ENCODE data around the gene TRAPPC11. TPM values are rescaled to one million over a fixed set of nuclear protein-coding genes. Genes with fewer than 3 reads are reported as not detected.

The TRAPPC11 gene
- total and polyA plus RNA-seq, 2 of the 13 experiments (the other 11 are each of a cell fraction or from before 2014, with no cell fraction given) = 18.0 to 23.2 TPM

DNA sequence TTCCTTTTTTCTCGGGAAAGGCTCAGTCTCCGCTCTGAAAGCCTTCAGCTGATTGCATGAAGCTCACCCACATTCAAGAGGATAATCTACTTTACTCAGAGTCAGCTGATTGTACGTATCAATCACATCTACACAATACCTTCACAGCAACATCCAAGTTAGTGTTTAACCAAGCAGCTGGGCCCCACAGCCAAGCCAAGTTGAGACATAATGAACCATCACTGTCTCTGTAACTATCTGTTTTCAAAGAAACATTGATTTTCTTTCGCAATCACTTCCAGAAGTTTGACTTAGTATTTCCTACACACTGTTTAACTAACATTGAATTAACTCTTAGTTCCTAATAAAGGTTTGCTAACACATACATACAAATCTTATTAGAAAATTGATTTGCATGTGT lies 40.4 kb upstream of the TRAPPC11 start (continued):
- TF ChIP-seq ZFP90 (CRISPR knock-in tag; IDR thresholded peaks at IDR 0.05; ENCODE audit: borderline replicate concordance) (no peak), DR1 (CRISPR knock-in tag; IDR thresholded peaks at IDR 0.05) (no peak), DNMT3B (CRISPR knock-in tag; conservative IDR thresholded peaks at IDR 0.05) (no peak), NFYC (CRISPR knock-in tag; IDR thresholded peaks at IDR 0.05) (no peak), ZNF383 (CRISPR knock-in tag; IDR thresholded peaks at IDR 0.05; ENCODE audit: borderline replicate concordance) (no peak), GPN1 (CRISPR knock-in tag; IDR thresholded peaks at IDR 0.05; ENCODE audit: borderline replicate concordance) (no peak), ZNF597 (CRISPR knock-in tag; IDR thresholded peaks at IDR 0.05) (no peak), SKIL (CRISPR knock-in tag; IDR thresholded peaks at IDR 0.05; ENCODE audit: borderline replicate concordance) (peak; percentile 75; the same call in 1 of the 2 replicates), AKAP8 (CRISPR knock-in tag; IDR thresholded peaks at IDR 0.05) (peak; percentile 28; the same call in 1 of the 2 replicates), HHEX (CRISPR knock-in tag; IDR thresholded peaks at IDR 0.05) (0 out of 2 replicates have a peak, but pooled peaks have one; percentile 40), ZNF772 (CRISPR knock-in tag; IDR thresholded peaks at IDR 0.05) (0 out of 2 replicates have a peak, but pooled peaks have one; percentile 53), TEAD3 (CRISPR knock-in tag; optimal IDR thresholded peaks at IDR 0.05; ENCODE audit: borderline replicate concordance) (peak; percentile 54), ZSCAN29 (CRISPR knock-in tag; conservative IDR thresholded peaks at IDR 0.05) (peak; percentile 68), ZNF446 (CRISPR knock-in tag; IDR thresholded peaks at IDR 0.05) (no peak), MNT (IDR thresholded peaks at IDR 0.05) (no peak), ZFY (CRISPR knock-in tag; IDR thresholded peaks at IDR 0.05) (no peak), TEAD2 (CRISPR knock-in tag; IDR thresholded peaks at IDR 0.05) (no peak), NRL (CRISPR knock-in tag; IDR thresholded peaks at IDR 0.05; ENCODE audit: borderline replicate concordance) (no peak), DMAP1 (CRISPR knock-in tag; IDR thresholded peaks at IDR 0.05) (no peak), ZBTB42 (CRISPR knock-in tag; IDR thresholded peaks at IDR 0.05) (no peak), ZNF644 (CRISPR knock-in tag; IDR thresholded peaks at IDR 0.05; ENCODE audit: low read depth) (peak; percentile 68), RFXAP (CRISPR knock-in tag; IDR thresholded peaks at IDR 0.05; ENCODE audit: borderline replicate concordance) (no peak), TCF7 (IDR thresholded peaks at IDR 0.05; ENCODE audit: low read depth) (peak; percentile 78), CCDC6 (CRISPR knock-in tag; IDR thresholded peaks at IDR 0.05) (no peak), GMEB1 (CRISPR knock-in tag; IDR thresholded peaks at IDR 0.05; ENCODE audit: borderline replicate concordance) (no peak)
